Activated T-cell treated with anti-CD3 and anti-CD28 coated beads, Interleukin-2, amount 50 U/mL, for 1 hour (primary cell): ENCODE data around the gene OMP.

Experiments
- DNase-seq: peaks from one replicate; pipeline ENCODE4 v3.0.0-alpha.2; 2020

Gene OMP

GRCh38 chr11:77125695-77126094 is 23.1 kb downstream of the OMP start:
- no peak for DNase-seq

- no peak for DNase-seq
Observed at GRCh38 chr11:77126156-77126775, 23.6 kb downstream of the OMP start.

DNA sequence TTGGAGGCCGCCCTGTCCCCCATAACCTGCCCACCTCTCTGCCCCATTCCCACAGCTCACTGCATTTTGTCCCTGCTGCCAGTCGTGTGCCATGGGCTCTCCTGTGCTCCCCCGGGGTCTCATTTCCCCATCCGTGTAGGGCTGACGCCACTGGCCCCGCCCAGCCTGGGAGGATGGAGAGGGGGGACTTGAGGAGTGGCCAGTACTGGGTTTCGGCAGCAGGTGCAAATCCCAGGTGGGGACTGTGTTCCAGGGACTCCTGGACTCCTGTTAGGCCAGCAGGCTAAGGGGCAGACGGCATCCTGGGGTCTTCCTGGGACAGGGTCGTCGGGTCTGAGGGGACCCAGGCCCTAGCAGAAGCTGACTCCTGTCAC is 24.2 kb downstream of the OMP start:
- no peak for DNase-seq

DNA sequence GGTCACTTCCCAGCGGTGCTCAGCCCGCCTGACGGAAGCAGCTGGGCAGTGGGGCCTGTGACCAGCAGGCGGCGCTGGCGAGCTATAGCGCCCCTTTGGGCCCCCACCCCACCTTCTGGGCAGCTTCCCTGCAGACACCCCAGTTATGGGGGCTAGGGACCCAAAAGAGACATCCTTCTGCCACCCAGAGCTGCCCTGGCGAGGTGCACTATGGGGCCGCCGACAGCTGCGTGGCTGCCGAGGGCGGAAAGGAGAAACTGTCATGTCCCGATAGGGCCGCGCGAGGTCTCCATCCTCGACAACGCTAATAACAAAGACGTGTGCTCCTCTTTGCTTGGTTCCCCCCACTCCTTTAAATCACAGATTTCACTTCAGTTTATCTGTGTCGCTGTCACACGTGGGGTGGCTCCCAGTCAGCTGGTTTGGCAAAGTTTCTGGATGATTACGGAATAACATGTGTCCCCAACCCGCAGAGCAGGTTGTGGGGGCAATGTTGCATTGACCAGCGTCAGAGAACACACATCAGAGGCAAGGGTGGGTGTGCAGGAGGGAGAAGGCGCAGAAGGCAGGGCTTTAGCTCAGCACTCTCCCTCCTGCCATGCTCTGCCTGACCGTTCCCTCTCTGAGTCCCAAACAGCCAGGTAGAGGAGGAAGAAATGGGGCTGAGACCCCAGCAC is 24.7 kb downstream of the OMP start:
- peak; percentile 73 for DNase-seq

DNA sequence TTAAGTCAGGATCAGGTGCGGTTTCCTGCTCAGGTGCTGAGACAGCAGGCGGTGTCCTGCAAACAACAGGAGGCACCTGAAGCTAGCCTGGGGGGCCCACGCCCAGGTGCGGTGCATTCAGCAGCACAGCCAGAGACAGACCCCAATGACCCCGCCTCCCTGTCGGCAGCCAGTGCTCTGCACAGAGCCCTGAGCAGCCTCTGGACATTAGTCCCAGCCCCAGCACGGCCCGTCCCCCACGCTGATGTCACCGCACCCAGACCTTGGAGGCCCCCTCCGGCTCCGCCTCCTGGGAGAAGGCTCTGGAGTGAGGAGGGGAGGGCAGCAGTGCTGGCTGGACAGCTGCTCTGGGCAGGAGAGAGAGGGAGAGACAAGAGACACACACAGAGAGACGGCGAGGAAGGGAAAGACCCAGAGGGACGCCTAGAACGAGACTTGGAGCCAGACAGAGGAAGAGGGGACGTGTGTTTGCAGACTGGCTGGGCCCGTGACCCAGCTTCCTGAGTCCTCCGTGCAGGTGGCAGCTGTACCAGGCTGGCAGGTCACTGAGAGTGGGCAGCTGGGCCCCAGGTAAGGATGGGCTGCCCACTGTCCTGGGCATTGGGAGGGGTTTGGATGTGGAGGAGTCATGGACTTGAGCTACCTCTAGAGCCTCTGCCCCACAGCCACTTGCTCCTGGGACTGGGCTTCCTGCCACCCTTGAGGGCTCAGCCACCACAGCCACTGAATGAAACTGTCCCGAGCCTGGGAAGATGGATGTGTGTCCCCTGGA is 25.5 kb downstream of the OMP start, which contains the start of gene MYO7A:
Gene MYO7A, plus strand, starts transcription at position 327 of the 772 bp plus-strand sequence. CDS start 2,389 bp downstream, outside the sequence.
- no peak for DNase-seq

GRCh38 chr11:77129069-77129841 is 26.6 kb downstream of the OMP start:
- no peak for DNase-seq

- DNase-seq: no peak
Observed at GRCh38 chr11:77129842-77130756, 27.5 kb downstream of the OMP start.

DNA sequence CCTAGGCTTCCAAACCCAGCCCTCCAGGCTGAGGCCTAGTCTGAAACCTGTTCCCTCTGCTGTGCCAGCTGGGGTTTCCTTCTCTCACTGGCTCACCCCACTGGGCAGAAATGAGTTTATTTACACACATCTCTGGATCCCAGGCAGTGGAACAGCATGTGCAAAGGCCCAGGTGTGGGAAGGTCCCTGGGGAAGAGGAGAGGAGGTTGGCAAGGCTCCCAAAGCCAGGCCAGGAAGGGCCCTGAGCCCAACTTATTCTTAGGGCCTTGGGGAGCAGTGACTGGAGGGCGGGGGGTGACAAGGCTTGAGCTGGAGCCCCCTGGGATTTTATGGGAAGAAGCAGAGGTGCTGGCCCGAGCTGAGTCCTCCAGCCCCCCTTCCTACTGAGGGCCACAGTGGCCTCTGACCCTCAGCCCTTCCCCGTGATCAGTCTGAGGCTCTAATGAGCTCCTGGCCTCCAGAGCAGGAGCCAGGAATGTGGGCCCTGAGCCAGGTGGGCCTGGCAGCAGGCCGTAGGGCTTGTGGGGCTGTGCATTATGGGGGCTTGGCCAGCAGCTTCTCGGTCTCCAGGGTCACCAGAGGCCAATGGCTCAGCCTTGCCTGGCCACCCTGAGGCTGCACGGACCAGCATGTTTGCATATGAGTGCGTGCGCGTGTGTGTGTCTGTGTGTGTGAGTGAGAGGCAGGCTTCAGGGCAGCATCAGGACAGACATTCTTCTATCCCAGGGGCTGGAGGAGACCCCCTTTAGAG is 28.3 kb downstream of the OMP start:
- DNase-seq: no peak

- no peak for DNase-seq
Observed at GRCh38 chr11:77131560-77131959, 28.9 kb downstream of the OMP start.

GRCh38 chr11:77135069-77135468 is 32.4 kb downstream of the OMP start:
- no peak for DNase-seq

GRCh38 chr11:77136074-77136473 is 33.4 kb downstream of the OMP start:
- no peak for DNase-seq

DNA sequence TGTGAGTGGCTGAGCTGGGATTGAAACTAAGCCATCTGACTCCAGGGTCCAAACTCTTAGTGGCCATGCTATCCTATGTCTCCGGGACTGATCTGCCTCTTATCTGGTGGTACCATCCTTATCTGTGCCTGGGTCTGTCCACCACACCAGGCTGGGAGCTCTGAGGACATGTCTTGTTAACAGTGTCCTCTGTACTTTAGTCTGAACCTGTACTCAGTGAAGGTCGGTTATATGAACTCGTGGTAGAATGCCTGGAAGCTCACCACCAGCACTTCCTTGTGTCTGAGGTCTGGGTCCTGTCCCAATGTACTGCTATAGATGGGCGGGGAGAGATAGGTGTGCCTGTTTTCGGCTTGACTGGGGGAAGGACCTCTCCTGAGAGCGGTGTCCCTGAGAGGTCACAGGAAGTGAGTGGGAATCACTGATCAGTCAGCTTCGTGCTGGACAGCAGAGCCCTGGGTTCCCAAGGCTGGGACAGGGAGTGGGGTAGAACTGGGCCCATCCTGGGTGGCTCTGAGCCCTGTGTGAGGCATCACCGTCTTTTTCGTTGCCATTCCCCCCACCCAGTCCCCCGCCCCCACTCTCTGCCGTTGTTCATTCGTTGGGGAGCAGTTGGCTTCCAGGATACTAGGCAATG is 34.3 kb downstream of the OMP start:
- no peak for DNase-seq

- DNase-seq: no peak
Observed at GRCh38 chr11:77137421-77137820, 34.8 kb downstream of the OMP start.

- DNase-seq: no peak
Observed at GRCh38 chr11:77138106-77138649, 35.5 kb downstream of the OMP start.

GRCh38 chr11:77139201-77139600 is 36.6 kb downstream of the OMP start:
- no peak for DNase-seq

- DNase-seq: no peak
Observed at GRCh38 chr11:77140231-77140851, 37.7 kb downstream of the OMP start.

DNA sequence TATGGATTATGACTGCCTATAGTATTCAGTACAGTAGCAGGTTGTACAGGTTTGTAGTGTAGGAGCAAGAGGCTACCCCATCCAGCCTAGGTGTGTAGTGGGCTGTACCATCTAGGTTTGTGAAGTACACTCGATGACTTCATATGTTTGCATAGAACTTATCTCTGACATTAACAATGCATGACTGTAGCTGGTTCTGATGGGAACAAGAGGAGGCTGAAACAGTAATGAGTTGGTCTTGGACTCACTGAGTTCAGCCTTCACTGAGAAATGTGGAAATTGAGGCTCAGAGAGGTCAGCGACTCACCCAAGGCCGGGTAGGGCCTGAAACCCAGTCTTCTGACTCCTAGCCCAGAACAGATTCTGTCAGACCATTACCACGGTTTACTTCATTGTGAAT is 38.4 kb downstream of the OMP start:
- no peak for DNase-seq

GRCh38 chr11:77141475-77141874 is 38.8 kb downstream of the OMP start:
- no peak for DNase-seq

DNA sequence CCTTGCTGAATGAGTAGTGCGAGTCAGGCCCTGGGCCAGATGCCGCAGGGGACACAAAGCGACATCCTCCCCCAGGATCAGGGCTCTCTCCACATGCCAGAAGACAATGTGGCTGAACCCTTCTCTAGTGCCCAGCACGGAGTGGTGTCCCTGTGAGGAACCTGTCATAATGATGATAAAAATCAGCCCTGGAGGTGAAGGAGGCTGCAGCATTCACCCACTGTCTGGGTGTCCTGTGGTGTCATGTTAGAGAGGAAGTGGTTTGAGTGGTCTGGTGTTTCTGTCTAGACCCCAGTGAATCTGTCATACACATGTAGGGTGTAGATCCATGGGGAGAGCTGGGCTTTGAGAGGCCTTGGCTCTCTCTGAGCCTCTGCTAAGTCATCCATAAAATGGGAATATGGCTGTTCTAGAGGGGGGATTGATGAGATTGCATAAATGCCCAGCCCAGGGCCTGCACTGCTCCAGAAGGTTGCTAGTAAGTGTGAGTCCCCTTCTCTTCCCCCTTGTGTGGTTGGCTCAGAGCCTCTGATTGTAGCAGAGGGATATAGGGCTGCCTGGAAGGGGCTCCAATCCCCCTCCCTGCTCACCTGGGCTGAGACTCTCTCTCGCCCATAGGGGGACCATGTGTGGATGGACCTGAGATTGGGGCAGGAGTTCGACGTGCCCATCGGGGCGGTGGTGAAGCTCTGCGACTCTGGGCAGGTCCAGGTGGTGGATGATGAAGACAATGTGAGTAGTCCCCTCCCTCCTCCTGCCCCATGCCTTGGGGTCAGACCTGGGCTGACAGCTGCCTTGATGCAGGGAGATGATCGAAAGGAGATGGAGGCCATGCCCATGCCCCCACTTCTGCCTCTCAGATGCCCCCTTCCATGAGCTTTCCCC is 39.7 kb downstream of the OMP start:
- DNase-seq: no peak
